HCEC 1CT (cell line): ENCODE results near the gene C10orf67.
A peak's percentile ranks its signal among the peaks of the same experiment; 100 is the strongest.
"Not testable (repeated sequence)": the region's sequence is repeated elsewhere in the genome, so short reads cannot be mapped to it uniquely, and the experiment has no call there.

ENCODE experiments used
- DNase-seq: peaks from one replicate; pipeline ENCODE4 v3.0.0-alpha.2; 2017

C10orf67 gene

DNA sequence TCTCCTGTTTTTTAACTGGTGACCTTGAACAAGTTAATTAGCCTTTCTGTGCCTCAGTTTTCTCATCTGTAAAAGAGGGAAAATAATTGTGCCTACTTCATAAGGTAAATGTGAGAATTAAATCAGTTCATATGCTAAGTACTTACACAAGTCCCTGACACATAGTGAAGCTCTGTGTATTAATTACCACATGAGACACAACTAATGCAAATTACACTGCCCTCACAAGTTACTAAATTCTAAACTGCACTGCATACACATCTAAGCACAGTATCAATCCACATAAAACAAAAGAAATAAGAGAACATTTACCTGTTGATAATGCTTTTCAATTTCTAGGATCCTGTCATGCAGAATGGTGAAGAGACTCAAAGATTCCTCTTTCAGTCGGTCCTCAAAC, 22.5 kb downstream of the C10orf67 start:
- no peak for DNase-seq

DNA sequence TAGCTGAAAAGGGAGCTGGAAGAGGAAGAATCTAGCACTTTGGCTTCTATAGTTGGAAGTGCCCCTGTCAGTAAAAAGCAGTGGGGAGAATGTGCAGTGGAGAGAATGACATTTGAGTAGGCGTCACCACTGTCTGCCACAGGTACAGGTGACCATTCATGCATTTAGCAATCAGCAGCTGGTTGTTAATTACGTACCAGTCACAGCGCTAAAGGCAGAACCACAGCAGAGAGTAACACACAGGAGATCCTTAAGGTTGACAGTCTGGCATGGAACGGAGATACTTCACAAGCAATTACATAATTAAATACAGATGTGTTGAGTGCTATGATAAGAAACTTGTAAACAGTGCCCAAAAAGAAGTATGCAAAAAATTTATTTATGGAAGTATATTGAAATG, 24.8 kb downstream of the C10orf67 start:
- no peak for DNase-seq

DNA sequence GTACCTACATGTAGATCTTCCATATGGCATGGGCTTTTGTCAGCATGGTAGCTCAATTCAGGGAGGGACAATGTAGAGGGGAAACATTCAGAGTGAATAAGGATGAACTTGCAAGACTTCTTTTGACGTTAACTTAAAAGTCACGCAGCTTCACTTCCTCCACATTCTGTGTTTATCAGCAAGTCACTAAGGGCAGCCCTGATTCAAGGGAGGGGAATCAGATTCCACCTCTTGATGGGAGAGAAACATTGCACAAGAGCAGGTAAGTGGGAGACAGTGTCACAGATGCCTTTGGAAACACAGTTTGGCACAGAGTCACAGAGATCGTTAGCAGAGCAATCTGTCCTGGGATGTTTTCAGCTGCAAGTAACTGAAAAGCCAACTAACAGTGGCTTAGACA, 26.2 kb downstream of the C10orf67 start:
- no peak for DNase-seq

DNA sequence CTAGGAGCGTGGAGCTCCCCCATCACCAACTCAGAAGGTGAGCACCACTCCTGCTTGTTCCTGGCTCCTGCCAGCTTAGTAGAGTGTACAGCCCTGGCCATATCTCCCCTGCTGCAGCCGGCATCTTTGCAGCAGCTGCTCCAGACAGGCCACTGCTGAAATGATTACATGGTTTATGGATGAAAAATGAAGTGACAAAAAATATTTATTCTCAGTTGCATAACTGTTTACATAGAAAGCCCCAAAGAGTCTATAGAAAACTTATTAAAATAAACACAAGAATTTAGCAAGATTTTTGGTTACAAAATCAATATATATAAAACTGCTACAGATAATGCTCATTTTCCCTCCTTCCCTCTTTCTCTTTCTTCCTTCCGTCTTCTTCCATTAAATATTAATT, 27.2 kb downstream of the C10orf67 start:
- DNase-seq = no peak

DNA sequence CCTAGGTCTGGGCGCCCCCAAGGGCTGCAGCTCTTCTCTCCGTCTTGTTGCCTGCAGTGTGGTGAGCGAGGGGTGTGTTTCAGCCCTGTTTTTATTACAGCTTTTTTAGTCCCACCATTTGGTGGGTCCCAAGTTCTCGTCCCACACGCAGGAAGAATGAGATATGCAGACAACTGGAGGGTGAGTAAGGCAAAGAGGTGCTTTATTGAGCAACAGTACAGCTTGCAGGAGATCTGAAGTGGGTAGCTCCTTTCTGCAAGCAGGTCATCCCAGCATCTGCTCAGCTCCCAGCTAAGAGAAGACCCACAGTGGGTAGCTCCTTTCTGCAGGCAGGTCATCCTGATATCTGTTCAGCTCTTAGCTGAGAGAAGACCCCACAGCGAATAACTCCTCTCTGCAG, 28.2 kb downstream of the C10orf67 start:
- no peak for DNase-seq

DNA sequence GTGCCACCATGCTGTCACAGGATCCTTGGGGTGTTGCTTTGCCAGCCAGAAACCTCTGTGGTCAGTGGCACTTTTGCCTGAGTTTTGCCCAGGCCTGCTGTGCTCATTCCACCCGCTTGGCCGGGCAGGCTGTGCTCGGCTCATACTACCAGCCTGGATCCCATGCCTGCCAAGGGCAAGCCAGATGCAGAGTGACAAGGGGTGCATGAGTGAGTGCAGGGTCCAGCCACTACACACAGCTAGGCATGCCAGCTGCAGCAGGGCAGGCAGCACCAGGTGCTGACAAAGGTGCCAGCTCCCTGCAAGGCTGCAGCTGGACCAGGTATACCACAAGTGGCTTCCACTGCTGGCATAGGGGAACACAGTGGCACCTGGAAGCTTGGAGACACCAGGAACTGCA, 28.6 kb downstream of the C10orf67 start:
- DNase-seq = no peak

DNA sequence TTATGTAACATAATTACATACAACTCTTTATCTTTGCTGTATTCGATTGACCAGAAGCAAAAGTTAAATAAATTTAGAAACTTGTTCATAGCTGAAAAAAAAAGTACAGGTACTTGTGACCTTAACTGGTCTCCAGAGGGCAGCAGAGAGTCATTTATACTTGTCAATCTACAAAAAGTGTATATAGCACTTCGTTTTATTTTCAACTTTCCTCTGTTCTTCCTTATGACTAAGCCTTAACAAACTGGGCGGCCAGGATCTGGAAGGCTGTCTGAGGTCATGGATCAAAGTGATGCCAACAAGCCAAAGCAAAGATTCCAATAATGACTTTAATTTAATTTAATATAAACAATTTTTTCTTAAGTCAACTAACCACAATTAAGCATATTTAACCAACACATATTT, 29.8 kb downstream of the C10orf67 start:
- DNase-seq = peak; percentile 86

DNA sequence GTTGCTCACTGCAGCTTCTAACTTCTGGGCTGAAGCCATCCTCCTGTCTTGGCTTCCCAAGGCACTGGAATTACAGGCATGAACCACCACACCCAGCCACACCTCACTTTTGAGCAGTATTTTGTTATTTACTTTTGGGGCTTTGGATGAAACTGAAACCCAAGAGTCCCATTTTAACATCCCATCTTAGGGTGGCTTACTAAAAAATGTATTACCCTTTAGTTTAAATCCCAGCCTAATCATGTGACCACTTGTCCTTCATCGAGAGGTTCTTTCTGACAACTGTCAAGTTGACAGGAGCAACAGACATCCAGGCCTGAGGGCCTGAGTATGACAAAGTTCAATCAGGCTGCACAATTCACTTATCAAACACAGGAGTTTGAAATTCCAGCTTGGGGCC, 33.6 kb downstream of the C10orf67 start:
- DNase-seq = no peak

DNA sequence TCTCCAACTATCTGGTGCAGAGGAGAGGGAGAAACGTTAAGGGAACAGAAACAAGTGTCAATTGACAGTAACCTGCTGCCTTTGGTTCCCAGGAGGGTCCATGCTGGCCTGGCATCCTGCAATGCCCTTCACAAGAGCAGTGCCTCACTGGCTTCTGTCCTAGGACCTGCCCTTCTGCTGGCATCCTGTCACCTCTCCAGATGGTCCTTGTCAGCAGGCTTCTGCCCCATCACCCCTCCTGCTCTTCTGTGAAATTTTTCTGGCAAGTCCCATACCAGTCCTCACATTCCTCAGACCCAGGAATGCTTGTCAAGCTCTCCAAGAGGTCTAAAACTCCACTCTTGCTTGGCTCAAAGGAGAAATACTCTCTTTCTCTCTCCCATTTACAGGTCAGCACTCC, 34.2 kb downstream of the C10orf67 start:
- no peak for DNase-seq

DNA sequence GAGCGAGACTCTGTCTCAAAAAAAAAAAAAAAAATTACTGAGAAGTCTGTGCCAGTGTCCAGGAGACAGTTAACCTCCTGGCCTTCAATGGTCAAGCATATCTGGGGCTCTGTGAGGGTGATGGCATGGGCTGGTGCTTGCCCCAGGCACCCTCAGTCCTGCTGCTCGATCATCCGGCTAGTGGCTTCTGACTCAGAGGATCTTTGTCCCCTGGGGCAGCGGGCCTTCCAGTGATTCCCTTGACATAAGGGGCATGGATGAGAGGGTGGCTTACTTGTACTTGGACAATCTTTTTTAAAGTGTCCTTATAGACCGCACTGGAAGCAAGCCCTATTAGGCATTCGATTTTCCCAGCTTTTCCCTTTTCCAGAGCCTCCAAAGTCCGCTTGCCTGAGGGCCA, 44.6 kb downstream of the C10orf67 start:
- not testable (repeated sequence) for DNase-seq

DNA sequence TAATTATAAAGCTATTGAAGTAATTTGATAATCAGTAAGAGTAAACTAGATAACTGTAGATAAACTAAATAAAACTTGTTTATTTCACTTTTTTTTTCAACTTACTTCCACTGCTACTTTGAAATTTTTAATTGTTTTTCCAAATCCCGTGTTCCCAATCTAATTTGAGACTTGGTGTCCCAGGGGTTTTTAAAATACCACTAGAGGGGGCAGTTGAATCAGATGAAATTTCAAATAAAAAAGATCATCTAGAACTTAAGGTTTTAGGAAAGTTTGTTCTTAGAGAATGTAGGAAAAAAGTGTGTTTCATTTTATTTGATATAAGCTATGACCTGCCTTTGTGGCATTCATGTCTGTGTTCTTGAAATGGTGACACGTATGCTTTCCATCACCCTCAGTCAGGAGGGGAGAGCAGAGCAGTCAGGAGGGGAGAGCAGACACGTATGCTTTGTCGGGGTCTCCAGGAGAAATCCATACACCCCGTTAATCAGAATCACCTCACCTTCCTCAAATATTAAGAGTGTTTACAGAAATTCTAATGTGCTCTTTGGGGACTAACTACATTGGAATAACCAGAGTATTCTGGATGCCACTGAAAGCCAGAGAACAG, 49.9 kb downstream of the C10orf67 start:
- DNase-seq = peak; percentile 18

DNA sequence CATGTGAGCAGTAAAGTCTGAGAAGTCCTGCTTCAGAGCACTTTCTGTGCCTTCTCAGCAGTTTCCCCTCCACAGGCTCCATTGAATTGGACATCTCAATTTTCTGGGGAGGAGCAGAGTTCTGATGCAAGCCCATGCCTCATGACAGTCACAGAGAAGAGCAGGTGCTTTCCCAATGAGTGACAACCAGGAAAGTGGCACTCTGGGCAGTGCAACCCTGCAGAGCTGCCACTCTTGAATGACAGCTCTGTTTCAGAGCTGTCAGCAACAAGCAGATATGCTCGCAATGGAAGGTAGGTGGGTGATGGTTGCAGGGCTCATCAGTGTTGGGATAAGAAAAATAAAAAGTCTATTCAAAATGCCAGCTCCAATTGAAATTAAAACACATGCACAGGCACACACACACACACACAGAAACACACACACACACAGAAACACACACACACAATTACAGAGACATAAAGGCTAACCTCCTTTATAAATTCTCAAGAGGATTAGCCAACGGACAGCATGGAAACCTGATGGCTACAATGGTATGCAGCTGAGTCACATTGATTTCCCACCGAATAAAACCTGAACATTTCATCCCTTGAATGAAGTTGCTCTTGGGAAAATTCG, 50.5 kb downstream of the C10orf67 start:
- DNase-seq = no peak

DNA sequence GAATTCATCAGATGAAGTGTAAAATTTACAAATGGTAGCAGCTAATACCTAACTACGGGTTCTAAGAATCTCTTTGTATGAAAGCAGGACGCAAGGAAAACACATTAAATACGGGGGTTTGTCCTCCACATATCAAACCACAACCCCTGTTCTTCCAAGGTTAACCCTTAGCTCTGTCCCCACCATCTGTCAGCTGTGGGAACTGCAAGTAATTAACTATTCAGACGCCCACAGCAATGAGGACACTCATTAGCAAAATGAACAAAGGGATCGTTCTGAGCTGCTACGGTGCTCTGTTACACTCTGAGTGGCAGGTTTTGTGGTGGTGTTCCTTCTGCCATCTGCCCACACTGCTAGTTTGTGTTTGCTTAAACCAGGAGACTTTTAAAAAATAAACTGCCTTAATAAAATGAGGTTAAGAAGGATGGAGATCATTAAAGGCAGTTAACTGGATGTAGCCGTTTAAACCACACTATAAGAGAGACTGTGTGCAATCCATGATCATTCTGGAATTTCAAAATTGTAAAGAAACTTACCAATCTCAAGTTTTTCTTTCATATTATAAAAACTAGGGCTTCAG, 51.4 kb downstream of the C10orf67 start:
- peak; percentile 17 for DNase-seq

DNA sequence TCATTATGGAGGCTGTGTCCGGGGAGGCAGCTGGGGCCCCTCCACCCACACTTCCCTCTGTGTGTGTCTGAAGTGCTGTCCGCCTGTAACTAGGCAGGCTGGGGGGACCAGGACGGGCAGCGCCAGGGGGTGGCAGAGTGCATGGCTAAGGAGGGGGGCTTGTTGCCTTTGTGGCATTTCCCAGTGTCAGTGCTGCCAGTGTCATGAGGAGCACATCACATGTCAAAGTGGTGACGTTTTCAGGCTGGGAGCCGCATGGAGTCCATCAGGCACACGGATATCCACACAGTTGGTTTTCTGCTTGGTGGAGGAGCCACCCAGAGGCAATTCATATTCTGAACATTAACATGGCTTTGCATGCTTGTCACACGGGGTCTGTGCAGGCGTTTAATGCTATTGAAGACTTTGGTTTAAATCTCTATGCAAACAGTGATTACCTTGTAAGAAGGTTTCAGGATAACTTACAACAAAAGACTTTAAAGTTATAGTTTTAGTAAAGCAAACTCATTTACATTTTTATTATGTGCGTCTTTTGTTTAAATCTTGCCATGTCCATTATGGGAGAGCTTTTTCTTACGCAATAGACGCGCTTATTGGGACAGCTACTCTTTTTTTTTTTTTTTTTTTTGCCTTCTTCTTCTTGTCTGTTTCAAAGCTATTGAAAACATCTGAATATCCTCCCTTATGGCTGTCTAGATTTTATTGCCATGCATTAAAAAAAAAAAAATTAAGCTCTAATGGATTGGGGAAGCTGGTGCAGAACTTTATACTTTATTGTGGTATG, 52.9 kb downstream of the C10orf67 start:
- no peak for DNase-seq

DNA sequence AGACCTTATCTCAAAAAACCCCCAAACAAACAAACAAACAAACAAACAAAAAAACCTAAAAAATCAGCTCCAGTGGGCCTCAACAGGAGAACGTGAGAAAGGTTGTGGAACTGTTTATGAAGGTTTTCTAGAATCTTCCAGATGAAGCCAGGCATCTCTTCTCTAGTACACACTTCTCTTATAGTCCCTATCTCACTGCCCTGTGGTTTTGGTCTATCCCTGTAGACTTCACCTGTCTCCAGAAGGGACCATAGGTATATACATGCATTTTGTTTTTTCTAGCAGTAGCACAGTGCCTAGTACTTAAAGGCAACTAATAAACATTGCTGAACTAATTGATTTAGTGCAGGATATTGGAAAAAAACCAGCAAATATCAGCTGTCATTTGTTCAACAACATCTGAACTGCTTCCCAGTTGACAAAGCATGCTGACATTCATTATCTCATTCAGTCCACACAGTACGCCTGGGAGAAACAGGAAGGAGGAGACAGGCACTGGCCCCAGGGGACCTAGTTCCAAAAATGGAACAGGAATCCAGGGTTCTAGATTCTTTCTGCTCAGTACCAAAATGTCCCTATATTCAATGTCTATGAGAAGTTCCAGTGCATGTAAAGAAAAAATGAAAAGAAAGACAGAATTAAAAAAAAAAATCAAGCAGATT, 59.8 kb downstream of the C10orf67 start:
- no peak for DNase-seq

DNA sequence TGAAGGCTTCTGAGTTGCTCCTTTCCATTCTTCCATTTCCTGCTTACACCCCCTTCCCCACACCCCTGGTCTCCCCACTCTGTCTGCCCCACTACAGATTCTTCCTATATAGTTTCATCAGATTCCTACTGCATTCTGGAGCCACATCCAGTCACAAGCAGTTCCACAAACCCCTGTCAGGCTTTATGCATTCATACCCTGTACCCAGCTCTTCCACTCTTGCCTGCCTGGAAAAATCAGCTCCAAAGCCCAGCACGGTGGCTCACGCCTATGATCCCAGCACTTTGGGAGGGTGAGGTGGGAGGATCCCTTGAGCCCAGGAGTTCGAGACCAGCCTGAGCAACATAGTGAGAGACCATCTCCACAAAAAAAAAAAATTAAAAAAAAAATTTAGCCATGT, 60.4 kb downstream of the C10orf67 start:
- no peak for DNase-seq

DNA sequence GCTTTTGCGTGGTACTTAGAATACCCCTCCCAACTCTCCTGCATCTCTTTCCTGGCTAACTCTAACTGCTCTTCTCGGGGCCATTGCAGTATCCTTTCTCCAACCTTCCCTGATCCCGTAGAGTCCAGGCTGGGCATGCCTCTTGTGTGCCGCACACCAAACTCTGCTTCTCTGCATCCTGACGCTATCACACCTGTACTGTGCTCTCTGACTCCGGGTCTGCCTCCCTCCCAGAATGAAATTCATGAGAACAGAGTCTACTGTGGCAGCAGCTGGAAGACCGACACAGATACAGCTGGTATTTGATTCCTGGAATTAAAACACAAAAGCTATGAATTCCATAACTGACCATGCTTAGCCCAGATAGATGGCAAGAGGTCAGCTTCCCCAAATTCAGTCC, 60.9 kb downstream of the C10orf67 start:
- DNase-seq = no peak

DNA sequence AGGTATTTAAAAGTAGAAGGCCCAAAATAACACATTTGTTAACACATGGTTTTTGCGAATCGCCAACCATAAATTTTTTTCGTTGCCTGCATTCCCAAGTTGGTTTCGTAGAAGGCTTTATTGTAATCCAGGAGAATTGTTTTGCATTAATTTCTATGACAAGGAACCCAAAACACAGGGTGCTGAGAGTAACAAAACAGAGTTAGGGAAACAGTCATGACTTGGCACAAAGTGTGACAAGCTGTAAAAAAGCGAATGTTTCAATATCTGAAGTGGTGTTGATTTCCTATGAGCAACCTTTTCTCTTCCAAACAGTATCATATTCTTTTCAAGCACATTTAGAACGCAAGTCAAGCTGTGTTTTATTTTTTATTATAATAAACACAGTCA, 63.6 kb downstream of the C10orf67 start:
- no peak for DNase-seq

DNA sequence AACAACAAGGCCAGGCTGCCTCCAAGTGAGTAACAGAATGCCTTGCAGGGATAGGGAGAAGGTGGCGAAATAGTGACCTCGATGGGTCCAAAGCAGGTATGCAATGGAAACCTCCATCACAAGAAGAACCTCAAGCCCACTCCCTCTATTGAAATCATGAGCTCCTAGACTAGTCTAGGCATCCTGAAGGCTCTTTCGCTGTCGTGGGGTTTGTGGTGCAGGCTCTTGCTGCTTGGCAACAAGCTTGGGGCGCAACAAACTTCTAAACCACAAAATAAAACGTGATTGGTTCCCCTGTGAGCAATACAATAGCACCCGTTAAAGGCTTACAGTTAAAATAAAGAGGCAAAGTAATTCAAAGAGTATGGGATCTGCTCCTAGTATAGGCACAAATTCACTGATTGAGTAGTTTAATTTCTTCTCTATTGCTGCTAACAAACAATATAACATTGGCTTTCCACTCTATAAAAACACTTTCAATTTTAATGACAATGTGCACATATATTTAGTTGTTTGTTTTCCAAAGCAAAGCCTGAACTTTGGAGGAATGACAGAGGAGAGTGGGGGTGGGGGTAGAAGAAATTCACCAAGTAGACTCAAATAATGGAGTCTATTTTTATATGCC, 64.1 kb downstream of the C10orf67 start:
- DNase-seq = no peak

DNA sequence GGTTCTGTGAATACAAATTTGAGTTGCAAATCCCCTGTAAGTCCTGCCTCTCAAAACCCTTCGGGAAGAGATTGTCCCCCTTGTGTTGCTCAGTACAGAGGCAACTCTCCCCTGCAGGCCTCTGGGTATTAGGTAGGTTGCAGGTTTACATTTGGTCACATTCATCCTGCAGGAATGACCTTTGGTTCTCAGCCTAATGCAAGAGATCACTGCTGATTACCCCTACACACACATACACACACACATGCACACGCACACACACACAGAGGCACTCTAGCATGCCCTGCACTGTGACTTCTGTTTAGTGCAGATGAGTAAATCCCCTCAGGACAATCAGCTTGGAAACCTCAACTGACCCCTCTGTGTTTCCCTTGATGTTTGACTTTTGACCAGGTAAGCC, 69.2 kb downstream of the C10orf67 start:
- no peak for DNase-seq

DNA sequence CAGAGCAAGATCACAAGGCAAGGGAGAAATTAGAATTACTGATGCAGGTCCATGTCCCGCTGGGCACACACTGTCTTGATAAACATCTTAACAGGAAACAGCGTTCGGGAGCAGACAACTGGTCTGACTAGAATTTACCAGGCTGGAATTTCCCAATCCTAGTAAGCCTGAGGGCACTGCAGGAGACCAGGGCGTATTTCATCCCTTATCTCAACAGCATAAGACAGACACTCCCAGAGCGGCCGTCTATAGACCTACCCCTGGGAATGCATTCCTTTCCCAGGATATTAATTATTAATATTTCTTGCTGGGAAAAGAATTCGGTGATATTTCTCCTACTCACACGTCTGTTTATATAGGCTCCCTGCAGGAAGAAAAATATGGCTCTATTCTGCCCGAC, 70.4 kb downstream of the C10orf67 start:
- DNase-seq = not testable (repeated sequence)

DNA sequence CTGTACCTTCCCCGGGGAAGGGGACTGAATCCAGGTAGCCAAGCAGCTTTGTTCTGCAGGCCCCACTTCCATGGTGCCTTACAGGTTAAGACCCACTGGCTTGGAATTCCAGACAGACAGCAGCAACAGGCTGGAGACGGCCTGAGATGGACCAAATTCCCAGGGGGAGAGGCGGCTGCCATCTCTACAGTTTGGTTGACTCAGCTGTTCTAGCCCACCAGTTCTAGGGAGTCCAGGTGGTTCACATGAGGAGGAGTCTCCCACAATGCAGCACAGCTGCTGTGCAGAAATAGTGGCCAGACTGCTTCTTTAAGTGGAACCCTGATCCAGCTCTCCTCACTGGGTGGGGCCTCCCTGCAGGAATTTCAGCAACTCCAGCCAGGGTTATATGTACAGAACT, 74.1 kb downstream of the C10orf67 start:
- no peak for DNase-seq
